ENCODE measurements around the gene SPATA22. TPM values are rescaled to one million over a fixed set of nuclear protein-coding genes. Genes with fewer than 3 reads are reported as not detected.

The SPATA22 gene
- total RNA-seq, 1 experiment from 2014 or later: not detected

- no peaks in the 10 kb centered on the region for H3K36me3 ChIP-seq (ENCODE audit: insufficient read depth, low read length, poor library complexity, severe bottlenecking)
- CTCF ChIA-PET: no interaction called here
- POLR2A ChIA-PET (ENCODE audit: low non-redundant PET): no interaction called here
Measured at GRCh38 chr17:3485481-3486068, 14.0 kb upstream of the SPATA22 start.

GRCh38 chr17:3482852-3483251 lies 11.2 kb upstream of the SPATA22 start:
- no peak for DNase-seq (ENCODE audit: low spot score)
- Histone ChIP-seq H3K4me3 (ENCODE audit: low read depth, low read length, poor library complexity, severe bottlenecking) (no peak overlapping the region), H3K4me1 (ENCODE audit: insufficient read depth, low read length, poor library complexity, severe bottlenecking) (no peaks in the 10 kb centered on the region), H3K36me3 (ENCODE audit: insufficient read depth, low read length, poor library complexity, severe bottlenecking) (no peaks in the 10 kb centered on the region), H3K27me3 (replicated peaks; ENCODE audit: insufficient read depth, low read depth, low read length, poor library complexity) (peaks cover 31% of the 10 kb centered on the region), H3K9me3 (ENCODE audit: low read depth, low read length, poor library complexity, severe bottlenecking) (no peaks in the 10 kb centered on the region), H3K27ac (ENCODE audit: low read depth, low read length, poor library complexity, severe bottlenecking) (no peak overlapping the region)
- BruUV-seq (replicated peaks): no TSS peak
- ChIA-PET CTCF (no interaction called here), POLR2A (ENCODE audit: low non-redundant PET) (no interaction called here)
- intact Hi-C loops (cut with micrococcal nuclease; ENCODE audit: unreplicated experiment): no loop called here
- TF ChIP-seq EZH2 (IDR thresholded peaks at IDR 0.05; ENCODE audit: borderline replicate concordance, low read depth, low read length, poor library complexity, severe bottlenecking) (no peak), CTCF (conservative IDR thresholded peaks at IDR 0.05; ENCODE audit: low read depth, low read length) (no peak)

More at GRCh38 chr17:3485481-3486068, 14.0 kb upstream of the SPATA22 start:
- TF ChIP-seq EZH2 (IDR thresholded peaks at IDR 0.05; ENCODE audit: borderline replicate concordance, low read depth, low read length, poor library complexity, severe bottlenecking) (no peak), CTCF (conservative IDR thresholded peaks at IDR 0.05; ENCODE audit: low read depth, low read length) (no peak)
- Histone ChIP-seq H3K4me1 (ENCODE audit: insufficient read depth, low read length, poor library complexity, severe bottlenecking) (no peaks in the 10 kb centered on the region), H3K9me3 (ENCODE audit: low read depth, low read length, poor library complexity, severe bottlenecking) (no peaks in the 10 kb centered on the region), H3K27ac (ENCODE audit: low read depth, low read length, poor library complexity, severe bottlenecking) (no peak overlapping the region), H3K4me3 (ENCODE audit: low read depth, low read length, poor library complexity, severe bottlenecking) (no peak overlapping the region), H3K27me3 (replicated peaks; ENCODE audit: insufficient read depth, low read depth, low read length, poor library complexity) (peaks cover 44% of the 10 kb centered on the region)
- intact Hi-C loops (cut with micrococcal nuclease; ENCODE audit: unreplicated experiment): no loop called here
- BruUV-seq (replicated peaks): no TSS peak
- no peak for DNase-seq (ENCODE audit: low spot score)

- no peak for DNase-seq (ENCODE audit: low spot score)
- CTCF ChIA-PET: no interaction called here
- Histone ChIP-seq H3K27me3 (replicated peaks; ENCODE audit: insufficient read depth, low read depth, low read length, poor library complexity) (peaks cover 17% of the 10 kb centered on the region), H3K27ac (ENCODE audit: low read depth, low read length, poor library complexity, severe bottlenecking) (no peak overlapping the region), H3K36me3 (ENCODE audit: insufficient read depth, low read length, poor library complexity, severe bottlenecking) (no peaks in the 10 kb centered on the region), H3K4me1 (ENCODE audit: insufficient read depth, low read length, poor library complexity, severe bottlenecking) (no peaks in the 10 kb centered on the region), H3K4me3 (ENCODE audit: low read depth, low read length, poor library complexity, severe bottlenecking) (no peak overlapping the region), H3K9me3 (ENCODE audit: low read depth, low read length, poor library complexity, severe bottlenecking) (no peaks in the 10 kb centered on the region)
- no TSS peak for BruUV-seq (replicated peaks)
- intact Hi-C loops (cut with micrococcal nuclease; ENCODE audit: unreplicated experiment): no loop called here
- TF ChIP-seq CTCF (conservative IDR thresholded peaks at IDR 0.05; ENCODE audit: low read depth, low read length) (no peak), EZH2 (IDR thresholded peaks at IDR 0.05; ENCODE audit: borderline replicate concordance, low read depth, low read length, poor library complexity, severe bottlenecking) (no peak)
- POLR2A ChIA-PET (ENCODE audit: low non-redundant PET): no interaction called here
Measured at GRCh38 chr17:3479988-3480387, 8.4 kb upstream of the SPATA22 start.
